Spleen (tissue), 11 donors: ENCODE data around the gene HOXB4. TPM values are rescaled to one million over a fixed set of nuclear protein-coding genes. Genes with fewer than 3 reads are reported as not detected.
A peak's percentile ranks its signal among the peaks of the same experiment; 100 is the strongest.

Experiments used
- DNase-seq: peaks from one replicate; pipeline ENCODE4 v3.0.0-alpha.2; 2020
- H3K27ac ChIP-seq, 8 donors: fragments of 200-600 bp; sonication (generic) in 7 of 8; 1 replicate in 4 of 8; 2 replicates in 4 of 8; pipeline versions ENCODE4 v1.5.0 to v1.8.0; 2016 to 2021; ENCODE audit warnings: inconsistent platforms in 4 of 8, mild to moderate bottlenecking in 4 of 8, moderate library complexity in 1 of 8
- H3K27me3 ChIP-seq, 7 donors: fragments of 200-600 bp; sonication (generic) in 6 of 7; replicated peaks in 1 of 7; 1 replicate in 4 of 7; 2 replicates in 3 of 7; pipeline versions ENCODE4 v1.5.0 to v1.8.0; 2016 to 2021; ENCODE audit warnings: inconsistent platforms in 3 of 7, mild to moderate bottlenecking in 1 of 7
- H3K36me3 ChIP-seq, 6 donors: fragments of 200-600 bp; sonication (generic) in 5 of 6; 1 replicate in 4 of 6; 2 replicates in 2 of 6; pipeline versions ENCODE4 v1.5.0 to v1.8.0; 2016 to 2021; ENCODE audit warnings: inconsistent platforms in 2 of 6
- H3K4me1 ChIP-seq, 6 donors: fragments of 200-600 bp; sonication (generic) in 5 of 6; 1 replicate in 3 of 6; 2 replicates in 3 of 6; pipeline versions ENCODE4 v1.5.0 to v1.8.0; 2016 to 2021; ENCODE audit warnings: inconsistent platforms in 3 of 6
- H3K4me3 ChIP-seq, 8 donors: fragments of 200-600 bp; sonication (generic) in 7 of 8; 1 replicate in 4 of 8; 2 replicates in 4 of 8; pipeline versions ENCODE4 v1.5.0 to v1.8.0; 2016 to 2021; ENCODE audit warnings: inconsistent platforms in 4 of 8, mild to moderate bottlenecking in 4 of 8, moderate library complexity in 2 of 8
- H3K9me3 ChIP-seq, 8 donors: fragments of 200-600 bp; sonication (generic) in 7 of 8; 1 replicate in 4 of 8; 2 replicates in 4 of 8; pipeline versions ENCODE4 v1.5.0 to v1.8.0; 2016 to 2021; ENCODE audit warnings: inconsistent platforms in 4 of 8
- POLR2A ChIP-seq, 3 donors: fragments of 450-650 bp; IDR thresholded peaks; one replicate each; pipeline ENCODE4 v1.5.1; 2017; ENCODE audit warnings: antibody characterized with exemption in 3 of 3, mild to moderate bottlenecking in 1 of 3
- POLR2AphosphoS5 ChIP-seq, 3 donors: sonication (generic); formaldehyde crosslinking; IDR thresholded peaks; one replicate each; pipeline ENCODE4 v1.5.1; 2017; ENCODE audit warnings: antibody characterized with exemption in 3 of 3
- WGBS, 5 donors: extraction: QIAGEN DNeasy Blood & Tissue Kit in 3 of 5; methylation state at CpG; one replicate each; pipeline versions ENCODE4 v1.1.5 to v1.1.7; 2013 to 2018; 5-methylcytosine and 5-hydroxymethylcytosine counted together
- intact Hi-C: fragments of 100-400 bp; cut with DNase I; formaldehyde crosslinking; loops from one replicate; pipeline ENCODE4 v1.15.0; 2023; ENCODE audit warnings: low total_unique reads
- polyA plus RNA-seq, 3 donors: library from polyadenylated mRNA; stranded (reverse); fragments of 200-250 nt; gene quantifications; one replicate each; pipeline ENCODE4 v1.2.1, GENCODE V29; 2013
- total RNA-seq, 7 donors: library from RNA; depleted of rRNA in 3 of 7; stranded (reverse); fragments of >200 nt in 3 of 7; fragmentation: NEBNext Ultra II Directional in 4 of 7; extraction: Animal tissue kit (Norgen Biotek cat#: 25700) in 4 of 7; gene quantifications; one replicate each; pipeline versions ENCODE4 v1.1.0 to v1.2.1, GENCODE V29; 2016 to 2021
- TF ChIP-seq, protein P1 (sequence below), 11 experiments: fragments of 200-600 bp in 7 of 11; fragments of 450-650 bp in 4 of 11; sonication (generic) in 4 of 11; IDR thresholded peaks in 8 of 11; conservative IDR thresholded peaks in 3 of 11; 1 replicate in 7 of 11; 2 replicates in 4 of 11; pipeline versions ENCODE4 v1.4.0 to v1.8.0; 2016 to 2021; ENCODE audit warnings: antibody characterized with exemption in 11 of 11, inconsistent platforms in 4 of 11, mild to moderate bottlenecking in 1 of 11
- donor health status: healthy with polysubstance abuse.
- donor health status: DM: no; HTN: no; CAD: no; lungs with moderate emphysema.
- donor health status: DM: no; HTN: no; CAD: no.
- donor health status: Bipolar disorder and iron deficiency.
- donor health status: healthy.
- donor health status: DM: no; HTN: no; CAD: no.
- donor health status: DM: yes; HTN: yes; CAD: no.

HOXB4 gene
- total and polyA plus RNA-seq, 10 donors = 1.9 to 6.4 (median 2.7) TPM

GRCh38 chr17:48579471-48579759, 1.3 kb upstream of the HOXB4 start:
- H3K4me3 ChIP-seq = peak overlapping the region in 5 of 8 donors; percentile 55 to 85 (median 64)
- no peak for TF ChIP-seq POLR2AphosphoS5 (IDR thresholded peaks at IDR 0.05)
- TF ChIP-seq, protein P1, sequence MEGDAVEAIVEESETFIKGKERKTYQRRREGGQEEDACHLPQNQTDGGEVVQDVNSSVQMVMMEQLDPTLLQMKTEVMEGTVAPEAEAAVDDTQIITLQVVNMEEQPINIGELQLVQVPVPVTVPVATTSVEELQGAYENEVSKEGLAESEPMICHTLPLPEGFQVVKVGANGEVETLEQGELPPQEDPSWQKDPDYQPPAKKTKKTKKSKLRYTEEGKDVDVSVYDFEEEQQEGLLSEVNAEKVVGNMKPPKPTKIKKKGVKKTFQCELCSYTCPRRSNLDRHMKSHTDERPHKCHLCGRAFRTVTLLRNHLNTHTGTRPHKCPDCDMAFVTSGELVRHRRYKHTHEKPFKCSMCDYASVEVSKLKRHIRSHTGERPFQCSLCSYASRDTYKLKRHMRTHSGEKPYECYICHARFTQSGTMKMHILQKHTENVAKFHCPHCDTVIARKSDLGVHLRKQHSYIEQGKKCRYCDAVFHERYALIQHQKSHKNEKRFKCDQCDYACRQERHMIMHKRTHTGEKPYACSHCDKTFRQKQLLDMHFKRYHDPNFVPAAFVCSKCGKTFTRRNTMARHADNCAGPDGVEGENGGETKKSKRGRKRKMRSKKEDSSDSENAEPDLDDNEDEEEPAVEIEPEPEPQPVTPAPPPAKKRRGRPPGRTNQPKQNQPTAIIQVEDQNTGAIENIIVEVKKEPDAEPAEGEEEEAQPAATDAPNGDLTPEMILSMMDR (IDR thresholded peaks at IDR 0.05 in 8 of 11, conservative IDR thresholded peaks at IDR 0.05 in 3 of 11) = no peak
- no peak for TF ChIP-seq POLR2A (IDR thresholded peaks at IDR 0.05)
- H3K27me3 ChIP-seq = peaks cover 2 to 95% (median 77%) of the 10 kb centered on the region in 7 donors
- peak overlapping the region in 7 of 8 donors; percentile 36 to 89 (median 83) for H3K27ac ChIP-seq
- no peaks in the 10 kb centered on the region for H3K9me3 ChIP-seq
- DNase-seq = no peak
- no peaks in the 10 kb centered on the region for H3K36me3 ChIP-seq
- H3K4me1 ChIP-seq = peaks cover 11 to 90% (median 60%) of the 10 kb centered on the region in 6 donors
- intact Hi-C loops = no loop called here
- 30 to 46% (median 40%) methylated on average over 7 of the region's 7 CpGs for WGBS, 5 donors

- 8 to 14% (median 10%) methylated on average over 37 to 43 of the region's 43 CpGs for WGBS, 5 donors
- no peaks in the 10 kb centered on the region for H3K9me3 ChIP-seq
- peak overlapping the region; percentile 55 to 85 (median 63) for H3K4me3 ChIP-seq
- TF ChIP-seq POLR2AphosphoS5 (IDR thresholded peaks at IDR 0.05) (peak in 1 of 3 donors; percentile 0), POLR2A (IDR thresholded peaks at IDR 0.05) (no peak)
- H3K27ac ChIP-seq = peak overlapping the region; percentile 36 to 89 (median 81)
- intact Hi-C loops = no loop called here
- no peak for DNase-seq
- no peaks in the 10 kb centered on the region for H3K36me3 ChIP-seq
- peaks cover 11 to 85% (median 60%) of the 10 kb centered on the region in 6 donors for H3K4me1 ChIP-seq
- H3K27me3 ChIP-seq = peaks cover 2 to 90% (median 71%) of the 10 kb centered on the region in 7 donors
These were observed 693 bp upstream of the HOXB4 start for GRCh38 chr17:48578616-48579470.

- intact Hi-C loops = no loop called here
- DNase-seq = no peak
- peaks cover 7 to 74% (median 51%) of the 10 kb centered on the region in 6 donors for H3K4me1 ChIP-seq
- no peaks in the 10 kb centered on the region for H3K9me3 ChIP-seq
- H3K27ac ChIP-seq = peak overlapping the region in 7 of 8 donors; percentile 79 to 89 (median 83)
- TF ChIP-seq, protein P1 (IDR thresholded peaks at IDR 0.05 in 8 of 11, conservative IDR thresholded peaks at IDR 0.05 in 3 of 11) = no peak
- TF ChIP-seq POLR2AphosphoS5 (IDR thresholded peaks at IDR 0.05) (no peak), POLR2A (IDR thresholded peaks at IDR 0.05) (no peak)
- peaks cover 2 to 76% (median 57%) of the 10 kb centered on the region in 7 donors for H3K27me3 ChIP-seq
- peak overlapping the region; percentile 55 to 85 (median 63) for H3K4me3 ChIP-seq
- 2 to 4% (median 3%) methylated on average over 10 to 19 of the region's 19 CpGs for WGBS, 5 donors
- no peaks in the 10 kb centered on the region for H3K36me3 ChIP-seq
These were observed 712 bp downstream of the HOXB4 start for GRCh38 chr17:48577330-48577945.

DNA sequence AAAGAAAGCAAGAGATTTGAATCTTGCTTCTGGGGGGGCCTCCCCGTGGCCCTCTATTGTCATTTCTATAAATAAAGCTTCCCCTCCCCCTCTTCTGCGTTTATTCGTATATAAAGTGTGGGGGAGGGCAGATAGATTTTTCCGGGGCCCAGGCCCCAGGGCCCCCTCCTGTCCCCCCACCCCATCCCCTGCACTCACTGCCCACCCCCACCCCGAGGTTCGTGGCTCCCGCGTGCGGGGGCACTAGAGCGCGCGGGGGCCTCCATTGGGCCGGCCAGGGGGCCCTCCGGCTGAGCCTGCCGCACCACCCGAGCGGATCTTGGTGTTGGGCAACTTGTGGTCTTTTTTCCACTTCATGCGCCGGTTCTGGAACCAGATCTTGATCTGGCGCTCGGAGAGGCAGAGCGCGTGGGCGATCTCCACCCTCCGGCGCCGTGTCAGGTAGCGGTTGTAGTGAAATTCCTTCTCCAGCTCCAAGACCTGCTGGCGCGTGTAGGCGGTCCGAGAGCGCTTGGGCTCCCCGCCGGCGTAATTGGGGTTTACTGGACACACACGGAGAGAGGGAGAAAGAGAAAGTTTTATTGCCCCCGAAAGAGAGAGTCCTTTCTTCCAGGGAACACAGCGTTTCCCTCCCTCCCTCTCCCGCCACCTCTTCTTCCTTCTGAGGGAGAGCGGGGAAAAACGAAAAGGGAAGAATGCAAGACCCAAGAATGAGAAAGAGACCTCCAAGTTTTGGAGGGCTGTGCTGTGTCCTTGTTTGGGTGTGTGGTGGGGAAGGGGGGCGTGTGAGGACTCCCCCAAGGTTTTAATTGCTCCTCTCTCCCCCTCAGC, 1.5 kb downstream of the HOXB4 start:
- DNase-seq = no peak
- intact Hi-C loops = no loop called here
- H3K27me3 ChIP-seq = peaks cover 0 to 68% (median 50%) of the 10 kb centered on the region in 7 donors

More for the DNA sequence above, 1.5 kb downstream of the HOXB4 start:
- Histone ChIP-seq H3K9me3 (no peaks in the 10 kb centered on the region), H3K4me3 (peak overlapping the region in 6 of 8 donors; percentile 15 to 85 (median 61)), H3K27ac (peak overlapping the region; percentile 23 to 89 (median 81)), H3K4me1 (peaks cover 5 to 73% (median 44%) of the 10 kb centered on the region in 6 donors), H3K36me3 (no peaks in the 10 kb centered on the region)
- WGBS, 5 donors = 21 to 37% (median 29%) methylated on average over 21 to 43 of the region's 43 CpGs
- TF ChIP-seq, protein P1 (IDR thresholded peaks at IDR 0.05 in 8 of 11, conservative IDR thresholded peaks at IDR 0.05 in 3 of 11) = no peak
- peak in 1 of 3 donors; percentile 43 for TF ChIP-seq POLR2AphosphoS5 (IDR thresholded peaks at IDR 0.05)
- TF ChIP-seq POLR2A (IDR thresholded peaks at IDR 0.05) = no peak
